Panc1 (cell line): ENCODE measurements around the gene CHL1. TPM values are rescaled to one million over a fixed set of nuclear protein-coding genes. Genes with fewer than 3 reads are reported as not detected.

Experiments used
- ATAC-seq: fragments of 200-7000 bp; cut with Tn5 transposase; 2 replicates; pipeline ENCODE4 v1.9.1; 2020; ENCODE audit warnings: mild to moderate bottlenecking, moderate library complexity
- BruUV-seq: library from RNA; stranded (reverse); fragments of 400-500 nt; replicated peaks from 2 replicates; lab custom pipeline; 2021; lab: Mats Ljungman, UMichigan
- CTCF ChIA-PET: fragments of 300-600 bp; sonication (Branson Sonifier 250); formaldehyde crosslinking; loops from one replicate; lab custom pipeline; 2022; ENCODE audit warnings: antibody characterized with exemption; lab: Charles Lee
- POLR2A ChIA-PET: fragments of 300-600 bp; sonication (Branson Sonifier 250); formaldehyde crosslinking; loops from one replicate; lab custom pipeline; 2022; ENCODE audit warnings: antibody characterized with exemption; lab: Charles Lee
- DNase-seq: peaks from one replicate; pipeline ENCODE4 v3.0.0-alpha.2; 2010; ENCODE audit warnings: low read depth, low spot score
- H3K27ac ChIP-seq: 2 replicates; pipeline ENCODE4 v1.5.1; 2011; ENCODE audit warnings: mild to moderate bottlenecking, low read length, inconsistent platforms
- H3K27me3 ChIP-seq: fragments of 200-500 bp; sonication (Bioruptor generic); 2 replicates; pipeline ENCODE4 v1.6.0; 2014; ENCODE audit warnings: low read length, inconsistent platforms; ENCODE audit not compliant: control insufficient read depth, insufficient read depth
- H3K36me3 ChIP-seq: fragments of 200-500 bp; sonication (Bioruptor generic); 2 replicates; pipeline ENCODE4 v1.5.1; 2014; ENCODE audit warnings: inconsistent platforms, mild to moderate bottlenecking, low read length, moderate library complexity; ENCODE audit not compliant: control insufficient read depth, insufficient read depth
- H3K4me1 ChIP-seq: 2 replicates; pipeline ENCODE4 v1.5.1; 2011; ENCODE audit warnings: inconsistent platforms, mild to moderate bottlenecking, low read length, moderate library complexity; ENCODE audit not compliant: control insufficient read depth, insufficient read depth
- H3K4me3 ChIP-seq, 2 experiments: 2 replicates each; pipeline ENCODE4 v1.5.1; 2011 to 2012; ENCODE audit warnings: low read depth in 2 of 2, low read length in 2 of 2, mild to moderate bottlenecking in 2 of 2, inconsistent platforms in 1 of 2, moderate library complexity in 1 of 2
- H3K9me3 ChIP-seq: fragments of 200-500 bp; sonication (Bioruptor generic); 2 replicates; pipeline ENCODE4 v1.5.1; 2014; ENCODE audit warnings: low read depth, mild to moderate bottlenecking, inconsistent platforms, low read length, moderate library complexity; ENCODE audit not compliant: control insufficient read depth, insufficient read depth
- CTCF ChIP-seq: fragments of 450-650 bp; IDR thresholded peaks from 2 replicates; pipeline ENCODE4 v1.5.1; 2017; ENCODE audit warnings: mild to moderate bottlenecking
- POLR2AphosphoS5 ChIP-seq: IDR thresholded peaks from 2 replicates; pipeline ENCODE4 v1.6.1; 2012; ENCODE audit warnings: mild to moderate bottlenecking, low read depth, low read length, moderate library complexity
- REST ChIP-seq, 2 experiments: IDR thresholded peaks; 2 replicates each; pipeline ENCODE4 v1.6.1; 2011 to 2012; ENCODE audit warnings: low read depth in 2 of 2, control low read depth in 1 of 2, low read length in 1 of 2, mild to moderate bottlenecking in 1 of 2, moderate library complexity in 1 of 2; ENCODE audit not compliant: insufficient read depth in 1 of 2
- SIN3A ChIP-seq: IDR thresholded peaks from 2 replicates; pipeline ENCODE4 v1.6.1; 2012; ENCODE audit warnings: low read depth, mild to moderate bottlenecking, low read length, moderate library complexity, borderline replicate concordance; ENCODE audit not compliant: insufficient read depth
- TCF7L2 ChIP-seq: IDR thresholded peaks from 2 replicates; pipeline ENCODE4 v1.6.1; 2011; ENCODE audit warnings: mild to moderate bottlenecking, low read depth, low read length, inconsistent platforms
- in situ Hi-C: cut with HindIII; loops from 2 replicates; pipeline ENCODE4 v1.10.0; 2016; ENCODE audit warnings: low sequenced_read_pairs, low pct_unique_long_range_greater_than_20kb
- intact Hi-C: fragments of 100-400 bp; cut with micrococcal nuclease; formaldehyde crosslinking; loops from one replicate; pipeline ENCODE4 v1.10.0; 2022; ENCODE audit not compliant: unreplicated experiment
- total RNA-seq: library from RNA; stranded (reverse); gene quantifications from one replicate; pipeline ENCODE4 v1.2.1, GENCODE V29; 2021; ENCODE audit not compliant: unreplicated experiment

CHL1 gene
- total RNA-seq, 1 experiment from 2014 or later, result not detected

- POLR2A ChIA-PET, result no interaction called here
- DNase-seq, result no peak
- ATAC-seq, result no peak
- intact Hi-C loops, result no loop called here
- no peaks in the 10 kb centered on the region for H3K9me3 ChIP-seq
- H3K27ac ChIP-seq, result no peak overlapping the region
- H3K4me3 ChIP-seq, result no peak overlapping the region
- no peaks in the 10 kb centered on the region for H3K4me1 ChIP-seq
- in situ Hi-C loops, result no loop called here
- no peaks in the 10 kb centered on the region for H3K27me3 ChIP-seq
- H3K36me3 ChIP-seq, result no peaks in the 10 kb centered on the region
- TF ChIP-seq SIN3A, result no peak
- no peak for TF ChIP-seq POLR2AphosphoS5
- no peak for TF ChIP-seq REST (IDR thresholded peaks at IDR 0.05; ENCODE audit: insufficient read depth in 1 of 2, low read depth in 2 of 2, low read length in 1 of 2)
- TF ChIP-seq CTCF, result no peak
- TF ChIP-seq TCF7L2, result no peak
- CTCF ChIA-PET, result no interaction called here
- BruUV-seq, result no TSS peak
Observed at GRCh38 chr3:332701-333100, 136.1 kb downstream of the CHL1 start.

- ATAC-seq, result no peak
- no peak overlapping the region for H3K27ac ChIP-seq
- TF ChIP-seq TCF7L2 (no peak), REST (IDR thresholded peaks at IDR 0.05; ENCODE audit: insufficient read depth in 1 of 2, low read depth in 2 of 2, low read length in 1 of 2) (no peak), POLR2AphosphoS5 (no peak), SIN3A (no peak), CTCF (no peak)
- H3K9me3 ChIP-seq, result no peaks in the 10 kb centered on the region
- no TSS peak for BruUV-seq
- no peaks in the 10 kb centered on the region for H3K4me1 ChIP-seq
- intact Hi-C loops (no loop called here), in situ Hi-C loops (no loop called here)
- no peak for DNase-seq
- ChIA-PET POLR2A (no interaction called here), CTCF (no interaction called here)
- H3K36me3 ChIP-seq, result no peaks in the 10 kb centered on the region
- no peaks in the 10 kb centered on the region for H3K27me3 ChIP-seq
- H3K4me3 ChIP-seq, result no peak overlapping the region
Observed at GRCh38 chr3:335240-335639, 138.7 kb downstream of the CHL1 start.
